Fibroblast of skin of abdomen (primary cell): ENCODE measurements around the gene PRRT1B.
A peak's percentile ranks its signal among the peaks of the same experiment; 100 is the strongest.
"Not testable (repeated sequence)": the region's sequence is repeated elsewhere in the genome, so short reads cannot be mapped to it uniquely, and the experiment has no call there.

Experiments used
- DNase-seq: peaks from one replicate; pipeline ENCODE4 v3.0.0-alpha.2; 2013

PRRT1B gene

DNA sequence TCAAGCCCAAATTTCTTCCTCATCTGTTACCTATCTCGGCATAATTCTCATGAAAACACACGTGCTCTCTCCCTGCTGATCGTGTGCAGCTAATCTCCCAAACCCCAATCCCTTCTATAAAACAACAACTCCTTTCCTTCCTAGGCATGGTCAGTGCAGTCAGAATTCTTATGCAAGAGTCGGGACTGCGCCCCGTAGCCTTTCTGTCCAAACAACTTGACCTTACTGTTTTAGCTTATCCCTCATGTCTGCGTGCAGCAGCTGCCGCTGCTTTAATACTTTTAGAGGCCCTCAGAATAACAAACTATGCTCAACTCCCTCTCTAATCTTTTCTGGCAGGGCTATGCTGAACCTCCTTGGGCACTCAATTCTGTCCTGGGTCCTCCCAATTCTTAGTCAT lies 5.1 kb downstream of the PRRT1B start:
- DNase-seq = not testable (repeated sequence)

DNA sequence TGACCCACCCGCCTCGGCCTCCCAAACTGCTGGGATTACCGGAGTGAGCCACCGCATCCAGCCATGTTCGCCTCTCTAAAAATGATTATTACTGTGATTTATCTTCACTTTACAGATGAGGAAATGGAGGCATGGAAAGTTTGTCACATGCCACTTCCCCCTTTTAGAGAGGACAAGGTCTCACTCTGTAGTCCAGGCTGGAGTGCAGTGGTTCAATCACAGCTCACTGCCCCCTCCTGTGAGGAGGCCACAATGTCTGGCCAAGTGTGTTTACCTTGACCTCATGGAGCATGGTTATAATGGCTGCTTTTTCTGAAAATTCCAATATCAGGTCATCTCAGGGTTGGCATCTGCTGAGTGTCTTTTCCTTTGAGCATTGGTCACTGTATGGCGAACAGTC lies 6.7 kb downstream of the PRRT1B start:
- no peak for DNase-seq

GRCh38 chr9:131554087-131554842 lies 8.9 kb downstream of the PRRT1B start:
- no peak for DNase-seq

GRCh38 chr9:131554843-131555351 lies 9.6 kb downstream of the PRRT1B start:
- no peak for DNase-seq

- DNase-seq = no peak
These were observed 10.7 kb downstream of the PRRT1B start for GRCh38 chr9:131555841-131556673.

DNA sequence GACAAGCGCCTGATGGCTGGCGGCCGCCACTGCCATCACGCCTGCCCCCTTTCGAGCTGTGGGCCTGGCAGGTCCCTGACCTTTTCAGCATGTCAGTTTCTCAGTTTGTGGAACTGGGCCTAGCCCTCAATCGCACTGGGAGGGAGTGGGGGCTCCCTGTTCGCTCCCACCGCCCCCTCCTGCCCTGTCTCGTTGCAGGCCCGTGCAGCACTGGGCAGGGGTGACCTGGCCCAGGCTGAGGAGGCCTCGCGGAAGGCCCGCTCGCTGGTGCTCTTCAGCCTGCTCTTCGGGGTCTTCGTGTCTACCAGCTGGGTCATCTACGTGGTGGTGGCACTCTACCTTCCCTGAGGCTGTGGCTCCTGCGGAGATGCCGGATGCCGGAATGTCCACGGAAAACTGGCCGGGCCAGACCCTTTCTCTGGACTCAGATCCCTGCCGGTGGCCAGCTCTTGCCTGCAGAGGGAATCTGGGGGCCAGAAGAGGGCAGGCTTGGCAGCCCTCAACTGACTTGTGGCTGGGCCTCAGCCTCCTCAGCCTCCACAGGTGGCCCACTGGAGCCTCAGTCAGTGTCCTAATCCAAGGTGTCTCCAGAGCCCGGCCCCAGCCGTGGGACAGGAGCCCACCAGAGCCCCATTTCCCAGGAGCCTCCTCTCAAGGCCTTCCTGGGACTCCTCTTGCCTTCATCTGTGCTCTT lies 12.7 kb downstream of the PRRT1B start:
- no peak for DNase-seq

DNA sequence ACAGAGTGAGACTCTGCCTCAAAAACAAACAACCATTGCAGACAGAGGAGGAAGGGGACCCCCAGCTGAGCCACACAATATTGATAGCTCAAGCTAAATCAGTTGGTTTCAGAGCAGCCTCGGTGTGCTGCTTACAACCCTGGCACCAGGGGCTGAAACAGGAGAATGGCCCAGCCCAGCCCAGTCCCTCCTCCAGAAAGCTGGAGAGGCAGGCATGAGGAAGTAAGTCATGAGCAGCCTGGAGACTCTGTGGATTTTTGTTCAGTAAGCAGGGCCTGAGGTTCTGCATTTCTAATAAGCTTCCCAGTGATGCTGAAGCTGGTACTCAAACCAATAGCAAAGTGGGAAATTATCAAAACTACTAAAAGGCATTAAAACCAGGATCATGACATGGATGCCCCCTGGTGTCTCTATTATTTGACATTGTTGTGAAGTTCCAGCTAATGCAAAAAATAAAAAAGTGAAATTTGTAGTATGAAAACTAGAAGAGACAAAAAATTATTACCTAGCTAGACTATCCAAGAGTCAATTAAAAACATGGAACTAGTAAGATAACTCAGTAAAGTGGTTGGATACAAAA lies 14.2 kb downstream of the PRRT1B start:
- no peak for DNase-seq

GRCh38 chr9:131562032-131562959 lies 17.0 kb downstream of the PRRT1B start:
- DNase-seq = peak; percentile 26

DNA sequence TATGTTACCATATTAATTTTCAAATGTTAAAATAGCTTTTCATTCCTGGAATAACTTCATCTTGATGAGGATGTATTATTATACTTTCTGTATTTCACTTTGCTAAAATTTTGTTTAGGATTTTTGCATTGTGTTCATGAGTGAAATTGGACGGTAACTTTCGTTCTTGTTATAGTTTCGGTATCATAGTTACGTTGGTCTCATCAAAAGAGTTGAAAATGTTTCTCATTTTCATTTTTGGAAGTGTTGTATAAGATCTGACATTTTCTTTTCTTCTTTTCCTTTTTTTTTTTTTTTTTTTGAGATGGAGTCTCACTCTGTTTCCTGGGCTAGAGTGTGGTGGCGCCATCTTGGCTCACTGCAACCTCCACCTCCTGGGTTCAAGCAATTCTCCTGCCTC lies 20.0 kb downstream of the PRRT1B start:
- no peak for DNase-seq

DNA sequence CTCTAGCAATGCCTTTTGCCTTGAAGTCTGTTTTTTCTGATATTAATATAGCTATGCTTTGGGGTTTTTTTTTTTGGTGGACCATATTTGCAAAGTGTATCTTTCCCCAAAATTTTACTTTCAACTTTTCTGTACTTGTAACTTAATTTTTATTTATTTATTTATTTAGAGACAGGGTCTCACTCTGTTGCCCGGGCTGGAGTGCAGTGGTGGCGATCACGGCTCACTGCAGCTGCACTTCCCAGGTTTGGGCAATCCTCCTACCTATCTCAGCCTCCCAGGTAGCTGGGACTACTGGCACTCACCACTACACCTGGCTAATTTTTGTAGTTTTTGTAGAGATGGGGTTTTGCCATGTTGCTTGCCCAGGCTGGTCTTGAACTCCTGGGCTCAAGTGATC lies 20.8 kb downstream of the PRRT1B start:
- DNase-seq = no peak

GRCh38 chr9:131567910-131568309 lies 22.6 kb downstream of the PRRT1B start:
- DNase-seq = no peak

DNA sequence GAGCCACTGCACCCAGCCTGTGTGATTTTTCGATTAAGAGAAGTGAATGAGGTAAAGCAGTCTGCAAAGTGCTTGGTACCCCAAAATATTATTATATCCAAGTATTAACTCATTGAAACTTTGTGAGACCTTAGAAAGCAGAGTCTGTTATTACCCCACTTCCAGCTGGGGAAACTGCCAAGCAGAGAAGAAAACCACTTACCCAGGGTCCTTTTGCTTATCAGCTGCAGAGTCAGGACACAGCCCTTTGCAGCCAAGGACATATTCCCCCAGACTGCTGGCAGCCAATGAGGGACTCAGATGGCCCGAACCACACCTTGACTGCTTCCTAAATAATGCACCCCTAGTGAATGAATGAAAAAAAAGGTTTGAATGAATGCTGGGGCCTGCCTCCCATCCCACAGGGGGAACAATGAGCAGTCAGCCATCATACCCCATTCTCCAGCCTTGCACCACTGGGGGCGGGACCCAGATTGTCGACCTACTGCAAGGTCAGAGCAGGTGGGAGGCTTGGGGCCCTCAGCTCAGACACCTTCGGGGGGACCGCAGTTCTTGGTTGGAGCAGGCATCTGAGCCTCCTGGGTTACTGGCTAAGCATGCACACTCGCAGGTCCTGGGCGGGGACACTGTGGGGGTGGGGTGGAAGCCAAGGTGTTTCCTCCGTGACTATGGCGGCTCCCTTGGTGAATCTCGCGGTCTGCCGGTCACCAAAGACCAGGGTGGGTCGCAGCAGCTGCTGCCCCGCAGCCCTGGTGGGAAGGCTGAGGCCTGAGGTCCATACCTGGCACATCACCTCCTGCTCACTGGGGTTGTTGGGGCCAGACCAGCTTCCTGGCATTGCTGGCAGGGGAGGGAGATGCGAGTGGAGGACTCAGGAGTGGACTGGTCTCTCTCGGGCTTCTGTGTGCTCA lies 29.7 kb downstream of the PRRT1B start:
- no peak for DNase-seq

DNA sequence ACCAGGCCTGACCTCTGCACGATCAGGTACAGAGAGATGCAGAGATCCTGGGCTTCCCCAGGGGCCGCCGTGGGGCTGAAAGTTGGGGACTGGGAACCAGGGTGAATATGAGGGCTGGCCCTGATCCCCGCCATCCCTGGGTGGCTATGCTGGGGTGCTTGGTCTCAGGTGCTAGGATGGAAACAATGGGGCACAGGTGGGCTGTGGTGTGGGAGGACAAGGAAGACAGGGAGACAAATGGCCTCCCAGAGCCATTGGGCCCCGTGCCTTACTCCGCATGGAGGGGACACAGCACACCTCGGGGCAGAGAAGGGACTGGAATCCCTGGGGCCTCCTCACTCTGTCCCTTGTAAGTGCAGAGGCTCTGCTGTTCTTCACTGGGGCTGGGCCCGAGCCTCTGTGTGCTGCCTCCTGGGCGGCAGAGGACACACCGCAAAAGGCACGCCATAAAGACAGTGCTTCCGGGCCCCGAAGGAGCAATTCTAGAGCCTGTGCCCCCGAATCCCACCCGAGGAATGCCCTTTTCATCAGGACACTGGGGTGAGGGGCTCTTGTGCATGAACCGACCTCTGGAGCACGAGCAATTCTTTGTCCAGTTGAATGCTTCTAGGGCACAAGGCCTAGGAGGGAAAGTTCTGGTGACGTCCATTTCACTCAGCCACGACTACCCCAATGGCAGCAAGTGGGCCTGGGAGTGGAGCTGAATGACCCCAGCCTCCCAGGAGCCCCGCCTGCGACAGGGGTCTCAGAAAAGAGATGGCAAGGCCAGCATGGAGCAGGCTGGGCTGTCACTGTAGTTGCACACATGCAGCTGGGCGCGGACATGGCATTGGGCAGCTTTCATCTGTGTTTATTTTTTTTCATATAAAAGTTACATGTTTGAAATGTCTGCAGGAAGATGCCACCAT lies 30.9 kb downstream of the PRRT1B start:
- no peak for DNase-seq

DNA sequence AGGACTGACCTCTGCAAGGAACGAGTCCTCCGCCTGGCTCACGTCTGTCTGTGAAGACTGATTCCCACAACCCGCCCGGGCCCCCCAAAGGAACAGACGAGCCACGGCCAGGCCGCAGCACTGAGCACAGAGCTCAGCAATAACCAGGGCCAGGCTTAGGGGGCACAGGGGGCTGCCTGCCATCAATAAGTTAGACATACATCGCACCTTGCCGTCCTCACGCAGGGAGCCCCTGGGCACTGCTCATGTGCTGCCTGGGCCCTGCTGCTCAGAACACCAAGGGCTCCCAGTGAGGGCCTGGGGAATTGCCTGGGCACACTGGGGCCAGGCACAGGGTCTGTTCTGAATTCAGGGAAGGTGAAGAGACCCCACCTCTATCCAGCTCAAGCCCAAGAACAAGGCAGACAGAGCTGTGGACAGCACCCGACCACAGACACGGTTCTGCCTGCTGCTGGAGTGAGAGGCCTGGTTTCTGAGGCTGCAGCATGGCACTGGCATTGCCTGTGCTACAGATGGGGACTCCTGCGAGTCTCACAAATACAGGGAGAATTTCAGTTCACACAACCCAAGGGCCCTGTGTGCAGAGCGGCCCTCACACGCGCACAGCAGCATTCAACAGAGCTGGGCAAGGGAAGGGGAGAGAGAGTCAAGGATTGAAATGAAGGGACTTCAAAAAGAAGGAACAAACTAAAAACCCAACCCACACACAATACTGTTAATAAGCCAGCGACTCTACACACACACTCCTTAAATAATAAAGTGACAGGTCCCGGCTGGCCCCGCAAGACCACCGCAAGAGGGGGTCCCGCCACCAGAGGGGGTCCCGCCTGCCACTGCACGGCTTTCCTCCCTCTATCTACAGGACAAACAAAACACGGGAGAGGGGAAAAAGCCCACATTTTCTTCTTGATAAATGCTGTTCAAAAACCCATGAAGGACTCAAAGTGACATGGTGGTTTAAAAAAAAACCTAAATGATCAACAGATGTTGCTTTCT lies 32.0 kb downstream of the PRRT1B start:
- no peak for DNase-seq

- DNase-seq = no peak
These were observed 32.7 kb downstream of the PRRT1B start for GRCh38 chr9:131578021-131578420.

DNA sequence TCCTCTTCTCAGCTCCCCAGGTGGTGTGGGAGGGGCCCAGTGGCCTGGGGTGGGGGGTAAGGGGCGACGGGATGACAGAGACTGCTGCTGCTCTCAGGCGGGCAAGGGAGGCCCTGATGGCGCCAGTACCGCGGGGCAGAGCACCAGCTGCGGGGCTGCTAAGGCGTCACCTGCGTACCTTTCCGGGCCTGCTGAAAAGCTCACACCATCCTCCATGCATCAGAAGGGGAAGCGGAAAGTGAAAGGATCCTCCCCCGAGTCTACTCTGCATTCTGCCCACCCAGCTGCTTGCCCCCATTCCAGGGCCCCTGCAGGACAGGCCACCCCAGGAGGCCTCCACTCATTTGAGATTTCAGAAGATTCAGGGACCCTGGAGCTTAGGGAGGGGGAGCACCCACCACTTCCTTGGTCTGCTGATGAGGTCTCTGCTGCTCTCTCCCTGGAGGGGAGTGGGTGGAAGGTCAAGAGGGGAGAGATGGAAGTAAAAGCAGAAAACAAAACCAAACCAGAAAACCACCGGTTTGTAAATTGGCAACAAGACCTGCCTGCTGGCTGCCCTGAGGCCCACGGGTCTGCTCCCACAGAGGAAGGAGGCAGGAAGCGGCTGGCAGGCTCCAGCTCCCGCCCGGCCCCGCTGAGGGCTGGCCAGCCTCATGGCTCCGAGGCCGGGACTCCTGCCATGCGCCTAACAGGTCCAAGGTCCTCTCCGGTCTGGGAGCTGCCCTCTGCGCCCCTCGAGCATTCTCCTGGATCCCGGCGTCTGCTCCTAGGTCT lies 33.6 kb downstream of the PRRT1B start:
- no peak for DNase-seq

DNA sequence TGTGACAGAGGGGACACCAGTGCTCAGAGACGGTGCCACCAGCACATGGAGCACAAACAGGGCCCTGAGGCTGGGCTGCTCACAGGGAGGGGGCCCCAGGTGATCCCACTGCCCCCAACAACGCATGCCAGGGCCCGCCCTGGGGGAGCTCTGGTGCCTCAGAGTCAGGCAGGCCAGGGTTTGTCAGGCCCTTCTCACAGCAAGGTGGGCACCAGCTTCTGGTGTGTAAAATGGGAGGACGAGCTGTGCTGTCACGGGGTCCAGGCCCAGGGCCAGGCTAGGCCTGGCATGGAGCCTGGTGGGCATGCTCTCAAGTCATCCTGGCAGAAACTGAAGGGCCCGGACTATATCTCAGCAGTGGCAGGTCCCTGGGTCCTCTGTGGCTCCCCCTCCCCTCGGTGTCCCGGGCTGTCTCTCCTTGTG lies 34.5 kb downstream of the PRRT1B start:
- no peak for DNase-seq
